Thyroid gland (tissue), 4 donors: ENCODE measurements around the gene SLBP. TPM values are rescaled to one million over a fixed set of nuclear protein-coding genes. Genes with fewer than 3 reads are reported as not detected.

Experiments
- DNase-seq, 2 donors: peaks; one replicate each; pipeline ENCODE4 v3.0.0-alpha.2; 2019
- H3K27ac ChIP-seq, 3 donors: fragments of 200-600 bp; sonication (generic); 1 replicate in 2 of 3; 2 replicates in 1 of 3; pipeline ENCODE4 v1.5.1; 2016 to 2019; ENCODE audit warnings: mild to moderate bottlenecking in 1 of 3, moderate library complexity in 1 of 3
- H3K27me3 ChIP-seq: fragments of 200-600 bp; sonication (generic); one replicate; pipeline ENCODE4 v1.5.1; 2019
- H3K36me3 ChIP-seq, 2 donors: fragments of 200-600 bp; sonication (generic); one replicate each; pipeline ENCODE4 v1.5.1; 2016 to 2019
- H3K4me1 ChIP-seq, 2 donors: fragments of 200-600 bp; sonication (generic); one replicate each; pipeline ENCODE4 v1.5.1; 2017 to 2019
- H3K4me3 ChIP-seq, 3 donors: fragments of 200-600 bp; sonication (generic); replicated peaks in 1 of 3; 1 replicate in 2 of 3; 2 replicates in 1 of 3; pipeline ENCODE4 v1.5.1; 2016; ENCODE audit warnings: mild to moderate bottlenecking in 1 of 3
- H3K9me3 ChIP-seq: fragments of 200-600 bp; sonication (generic); one replicate; pipeline ENCODE4 v1.5.1; 2017
- CTCF ChIP-seq, 6 experiments: fragments of 200-600 bp in 3 of 6; fragments of 450-650 bp in 3 of 6; sonication (generic) in 3 of 6; IDR thresholded peaks; one replicate each; pipeline ENCODE4 v1.5.1; 2016 to 2019; ENCODE audit warnings: antibody characterized with exemption in 6 of 6, mild to moderate bottlenecking in 2 of 6, inconsistent platforms in 1 of 6, moderate library complexity in 1 of 6
- POLR2A ChIP-seq, 2 donors: fragments of 450-650 bp; IDR thresholded peaks; one replicate each; pipeline ENCODE4 v1.6.1; 2017; ENCODE audit warnings: antibody characterized with exemption in 2 of 2, mild to moderate bottlenecking in 2 of 2, moderate library complexity in 1 of 2
- WGBS, 2 donors: methylation state at CpG; one replicate each; pipeline ENCODE4 v1.1.5; 2017; 5-methylcytosine and 5-hydroxymethylcytosine counted together
- intact Hi-C: fragments of 100-400 bp; cut with DNase I; formaldehyde crosslinking; loops from one replicate; pipeline ENCODE4 v1.15.1; 2023
- total RNA-seq, 4 donors: library from RNA; depleted of rRNA; stranded (reverse); fragments of >200 nt; gene quantifications; one replicate each; pipeline ENCODE4 v1.2.3, GENCODE V29; 2016

Gene SLBP
- total RNA-seq, 4 donors from 2014 or later, result 41.2 to 48.5 (median 43.3) TPM

GRCh38 chr4:1713003-1713851, 1.1 kb upstream of the SLBP start:
- no peaks in the 10 kb centered on the region for H3K27me3 ChIP-seq
- no peak for TF ChIP-seq CTCF (IDR thresholded peaks at IDR 0.05)
- peak overlapping the region; percentile 15 to 84 (median 56) for H3K4me3 ChIP-seq
- H3K4me1 ChIP-seq, result peaks cover 21 to 43% of the 10 kb centered on the region in 2 donors
- H3K36me3 ChIP-seq, result peaks cover 3 to 13% of the 10 kb centered on the region in 2 donors
- DNase-seq, result no peak
- peak overlapping the region; percentile 3 to 99 (median 98) for H3K27ac ChIP-seq
- no peaks in the 10 kb centered on the region for H3K9me3 ChIP-seq
- WGBS, 2 donors, result 23 to 33% methylated on average over 23 to 31 of the region's 35 CpGs
- intact Hi-C loops, result no loop called here

- intact Hi-C loops, result no loop called here
These were observed 426 bp downstream of the SLBP start for GRCh38 chr4:1711571-1712215.

GRCh38 chr4:1711055-1711570, 1.0 kb downstream of the SLBP start:
- no peaks in the 10 kb centered on the region for H3K9me3 ChIP-seq
- no peaks in the 10 kb centered on the region for H3K27me3 ChIP-seq
- DNase-seq, result no peak
- TF ChIP-seq CTCF (IDR thresholded peaks at IDR 0.05), result no peak
- no peak for TF ChIP-seq POLR2A (IDR thresholded peaks at IDR 0.05)
- intact Hi-C loops, result no loop called here
- H3K36me3 ChIP-seq, result peaks cover 0 to under 1% of the 10 kb centered on the region in 2 donors
- H3K4me3 ChIP-seq, result peak overlapping the region; percentile 56 to 97 (median 84)
- peak overlapping the region; percentile 98 to 100 (median 99) for H3K27ac ChIP-seq
- peaks cover 21 to 43% of the 10 kb centered on the region in 2 donors for H3K4me1 ChIP-seq
- 16 to 25% methylated on average over 21 to 22 of the region's 22 CpGs for WGBS, 2 donors

More at GRCh38 chr4:1711571-1712215, 426 bp downstream of the SLBP start:
- Histone ChIP-seq H3K27me3 (no peaks in the 10 kb centered on the region), H3K4me3 (peak overlapping the region; percentile 56 to 97 (median 84)), H3K27ac (peak overlapping the region; percentile 98 to 100 (median 99)), H3K36me3 (no peaks in the 10 kb centered on the region), H3K4me1 (peaks cover 21 to 43% of the 10 kb centered on the region in 2 donors), H3K9me3 (no peaks in the 10 kb centered on the region)
- 0% methylated on average over 9 of the region's 85 CpGs; no CpG with 5 or more reads in 1 of the 2 donors for WGBS, 2 donors
- TF ChIP-seq CTCF (IDR thresholded peaks at IDR 0.05) (no peak), POLR2A (IDR thresholded peaks at IDR 0.05) (no peak)
- DNase-seq, result peak; percentile 59 to 62

GRCh38 chr4:1708581-1708980, 3.5 kb downstream of the SLBP start:
- Histone ChIP-seq H3K4me3 (no peak overlapping the region), H3K9me3 (no peaks in the 10 kb centered on the region), H3K36me3 (peaks cover 0 to 4% of the 10 kb centered on the region in 2 donors), H3K27ac (peak overlapping the region in 2 of 3 donors; percentile 9 to 42), H3K4me1 (peaks cover 21 to 30% of the 10 kb centered on the region in 2 donors), H3K27me3 (no peaks in the 10 kb centered on the region)
- DNase-seq, result no peak
- WGBS, 2 donors, result 40 to 43% methylated on average over 1 of the region's 1 CpG
- TF ChIP-seq POLR2A (IDR thresholded peaks at IDR 0.05), result no peak
- TF ChIP-seq CTCF (IDR thresholded peaks at IDR 0.05), result no peak
- intact Hi-C loops, result no loop called here
